ENCODE measurements around the gene ZNF730.
"Not testable (repeated sequence)": the region's sequence is repeated elsewhere in the genome, so short reads cannot be mapped to it uniquely, and the experiment has no call there.

Gene ZNF730

DNA sequence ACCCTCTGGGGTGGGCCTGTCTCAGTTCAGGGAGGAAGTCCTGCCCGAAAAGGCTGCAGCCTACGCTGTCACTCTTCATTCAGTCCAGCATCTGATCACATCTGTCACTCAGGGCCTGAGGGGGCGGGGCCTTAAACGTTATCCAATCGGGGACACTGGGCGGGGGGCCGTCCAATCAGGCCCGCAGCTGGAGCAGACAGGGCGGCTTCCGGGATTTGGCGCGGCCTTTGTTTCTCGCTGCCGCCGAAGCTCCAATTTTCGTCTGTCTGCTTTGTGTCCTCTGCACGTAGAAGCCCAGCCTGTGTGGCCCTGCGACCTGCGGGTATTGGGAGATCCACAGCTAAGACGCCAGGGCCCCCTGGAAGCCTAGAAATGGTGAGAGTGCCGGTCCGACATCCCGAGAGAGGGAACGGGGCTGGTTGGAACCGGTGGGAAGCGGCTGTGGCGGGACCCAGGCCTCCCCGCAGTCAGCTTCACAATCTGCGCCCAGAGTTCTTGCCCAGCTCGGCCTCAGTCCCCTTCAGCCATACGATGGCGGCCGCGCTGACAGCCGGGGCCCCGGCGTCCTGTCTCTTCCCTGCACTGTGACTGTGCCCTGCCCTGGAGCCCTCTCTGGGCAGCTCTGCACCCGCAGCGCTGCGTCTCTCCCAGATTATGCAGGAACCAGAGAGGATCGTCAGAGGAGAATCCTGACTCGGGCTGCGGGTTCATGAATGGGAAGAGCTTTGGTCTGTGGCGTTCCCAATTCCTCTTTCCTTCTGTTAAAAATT, at the start of gene ZNF730:
TSS of gene ZNF730 (plus strand) at position 224 of the 770 bp plus-strand sequence. CDS start at position 373, 149 bp downstream.
- DNase-seq, result no peak

DNA sequence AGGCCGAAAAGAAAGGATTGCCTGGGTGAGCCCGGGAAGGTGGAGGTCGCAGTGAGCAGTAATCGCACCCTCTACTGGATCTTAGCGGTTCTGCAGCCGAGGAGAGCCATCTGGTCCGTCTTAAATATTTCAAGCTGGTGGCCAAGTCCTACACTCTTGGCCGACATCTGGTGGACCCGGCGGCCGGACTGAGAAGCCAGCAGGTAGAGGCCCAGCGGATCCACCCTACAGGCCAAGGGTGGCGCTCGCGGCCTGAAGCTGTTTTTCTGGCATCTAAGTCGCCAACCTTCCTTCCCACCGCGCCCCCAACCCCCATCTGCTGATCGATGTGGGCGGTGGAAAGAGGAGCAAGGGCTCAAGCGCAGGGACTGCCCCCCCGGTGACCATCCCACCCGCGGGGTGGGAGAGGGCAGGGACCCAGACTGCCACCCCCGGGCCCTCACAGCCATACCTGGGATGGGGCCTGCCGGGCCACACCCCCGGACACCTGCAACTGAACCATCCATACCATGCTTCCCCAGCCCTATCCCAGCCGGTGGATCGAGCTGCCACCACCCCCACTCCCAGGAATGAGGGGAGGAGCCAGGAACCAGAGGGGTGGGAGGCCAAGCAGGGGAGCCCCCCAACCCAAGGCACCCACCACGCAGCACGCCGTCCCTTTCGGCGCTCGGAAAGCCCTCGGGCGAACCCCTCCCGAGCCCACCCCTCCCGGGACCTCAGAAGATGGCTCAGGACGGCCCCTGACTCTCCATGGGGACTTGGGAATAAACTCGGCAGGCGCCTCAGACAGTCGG, 46.3 kb upstream of the ZNF730 start:
- no peak for DNase-seq

DNA sequence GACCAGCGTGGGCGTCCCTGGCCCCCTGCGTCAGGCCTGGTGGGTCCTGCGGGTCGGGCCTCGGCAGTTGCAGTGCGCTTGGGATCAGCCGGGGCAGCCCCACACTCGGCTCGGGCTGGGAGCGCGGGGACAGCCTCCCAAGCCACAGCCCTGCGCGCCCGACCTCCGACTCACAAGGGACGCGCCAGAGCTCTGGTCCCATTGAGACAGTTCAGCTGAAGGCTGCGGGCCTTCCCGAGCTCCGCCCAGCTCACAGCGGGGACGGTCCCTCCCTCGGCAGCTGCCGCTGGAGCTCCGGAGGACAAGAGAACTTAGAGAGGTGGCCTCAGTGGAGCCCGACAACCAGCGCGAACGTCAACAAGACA, 45.7 kb upstream of the ZNF730 start:
- no peak for DNase-seq

DNA sequence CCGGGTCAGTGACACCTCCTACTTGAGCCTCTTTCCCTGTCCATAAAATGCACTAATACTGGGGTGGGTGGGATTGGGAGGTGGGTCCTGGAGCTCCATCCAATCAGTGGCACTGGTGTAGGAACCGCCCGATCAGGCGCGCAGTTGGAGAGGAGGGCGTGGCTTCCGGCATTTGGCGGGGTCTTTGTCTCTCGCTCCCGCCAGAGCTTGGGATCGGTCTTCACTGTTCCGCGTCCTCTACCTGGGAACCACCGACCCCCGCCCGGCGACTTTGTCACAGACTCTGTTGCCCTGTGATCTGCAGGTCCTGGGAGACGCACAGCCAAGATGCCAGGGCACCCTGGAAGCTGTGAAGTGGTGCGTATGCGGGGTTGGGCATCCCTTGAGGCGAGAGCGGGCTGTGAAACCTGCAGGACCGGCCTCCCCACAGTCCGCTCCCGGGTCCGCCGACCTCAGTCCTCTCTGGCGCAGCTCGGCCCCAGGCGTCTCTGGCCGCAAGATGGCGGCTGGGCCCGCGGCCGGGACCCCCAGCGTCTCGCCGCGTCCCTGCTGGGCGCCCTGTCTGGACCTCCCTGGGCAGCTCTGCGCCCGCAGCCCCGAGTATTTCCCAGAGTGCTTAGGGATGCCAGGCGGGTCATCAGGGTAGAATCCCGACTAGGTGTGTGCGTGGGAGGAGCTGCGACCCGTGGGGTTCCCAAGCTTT, 41.6 kb upstream of the ZNF730 start:
- DNase-seq, result peak; percentile 60

DNA sequence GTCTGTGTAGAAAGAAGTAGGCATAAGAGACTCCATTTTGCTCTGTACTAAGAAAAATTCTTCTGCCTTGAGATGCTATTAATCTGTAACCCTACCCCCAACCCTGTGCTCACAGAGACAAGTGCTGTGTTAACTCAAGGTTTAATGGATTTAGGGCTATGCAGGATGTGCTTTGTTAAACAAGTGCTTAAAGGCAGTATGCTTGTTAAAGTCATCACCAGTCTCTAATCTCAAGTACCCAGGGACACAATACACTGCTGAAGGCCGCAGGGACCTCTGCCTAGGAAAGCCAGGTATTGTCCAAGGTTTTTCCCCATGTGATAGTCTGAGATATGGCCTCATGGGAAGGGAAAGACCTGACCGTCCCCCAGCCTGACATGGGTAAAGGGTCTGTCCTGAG, 39.0 kb upstream of the ZNF730 start:
- DNase-seq, result not testable (repeated sequence)

DNA sequence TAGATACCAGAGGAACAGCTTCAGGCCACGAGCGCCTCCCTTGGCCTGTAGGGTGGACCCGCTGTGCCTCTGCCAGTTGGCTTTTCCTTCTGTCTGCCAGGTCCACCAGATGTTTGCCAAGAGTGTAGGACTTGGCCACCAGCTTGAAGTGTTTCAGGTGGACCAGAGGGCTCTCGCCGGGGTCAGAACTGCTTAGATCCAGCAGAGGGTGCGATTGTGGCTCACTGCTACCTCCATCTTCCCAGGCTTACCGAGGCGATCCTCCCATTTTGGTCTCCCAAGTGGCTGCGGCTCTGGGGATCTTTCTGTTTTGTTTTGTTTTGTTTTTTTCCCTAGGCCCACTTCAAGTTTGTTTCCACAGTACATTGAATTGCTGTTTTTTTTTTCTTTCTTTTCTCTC, 23.0 kb upstream of the ZNF730 start:
- no peak for DNase-seq

DNA sequence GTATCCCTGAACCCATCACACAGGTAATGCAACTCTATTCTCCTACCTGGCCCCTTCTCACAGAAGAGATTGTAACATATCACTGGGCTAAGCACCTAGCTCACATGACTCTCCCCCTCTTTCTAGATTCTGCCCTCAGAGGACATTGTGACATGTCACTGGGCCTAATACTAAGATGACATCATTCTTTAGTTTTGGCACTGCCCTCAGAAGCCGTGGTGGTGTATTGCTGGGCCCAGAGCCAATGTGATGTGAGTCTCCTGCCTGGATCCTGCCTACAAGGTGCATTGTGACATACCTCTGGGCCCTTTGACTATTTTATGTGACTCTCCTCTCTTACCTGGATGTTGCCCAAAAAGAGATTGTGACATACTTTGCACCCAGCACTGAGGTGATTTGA, 21.4 kb upstream of the ZNF730 start:
- DNase-seq, result no peak

DNA sequence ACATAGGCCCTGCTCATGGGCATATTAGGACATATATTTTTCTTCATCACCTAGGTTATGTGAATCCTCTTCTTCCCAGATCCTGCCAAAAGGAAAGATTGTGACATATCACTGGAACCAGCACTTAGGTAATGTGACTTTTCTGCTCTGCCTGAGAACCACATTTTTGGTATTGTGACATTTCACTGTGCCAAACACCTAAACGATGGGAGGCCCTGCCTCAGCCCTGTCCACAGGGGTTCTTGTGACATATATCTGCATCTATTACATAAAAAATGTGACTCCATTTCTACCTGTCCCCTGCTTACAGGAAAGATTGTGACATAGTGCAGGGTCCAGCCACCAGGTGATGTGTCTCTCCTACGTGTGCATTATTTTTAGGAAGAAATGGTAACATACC, 18.5 kb upstream of the ZNF730 start:
- no peak for DNase-seq

DNA sequence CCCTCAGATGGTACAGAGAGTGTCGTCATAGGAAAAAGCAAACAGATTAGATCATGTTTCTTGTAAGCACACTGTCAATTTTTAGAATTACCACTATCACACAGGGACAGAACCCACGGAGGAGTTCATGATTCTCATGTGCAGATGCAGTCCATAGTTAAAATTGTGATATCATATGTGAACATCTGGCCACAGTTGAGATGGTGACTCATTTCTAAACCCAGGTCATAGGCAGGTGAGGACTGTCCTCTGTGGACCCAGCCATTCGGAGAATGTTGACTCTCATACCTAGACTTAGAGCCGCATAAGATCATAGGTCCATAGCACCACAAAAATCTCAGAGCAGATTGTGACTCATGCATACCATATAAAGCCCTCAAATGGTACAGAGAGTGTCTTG, 17.8 kb upstream of the ZNF730 start:
- no peak for DNase-seq

DNA sequence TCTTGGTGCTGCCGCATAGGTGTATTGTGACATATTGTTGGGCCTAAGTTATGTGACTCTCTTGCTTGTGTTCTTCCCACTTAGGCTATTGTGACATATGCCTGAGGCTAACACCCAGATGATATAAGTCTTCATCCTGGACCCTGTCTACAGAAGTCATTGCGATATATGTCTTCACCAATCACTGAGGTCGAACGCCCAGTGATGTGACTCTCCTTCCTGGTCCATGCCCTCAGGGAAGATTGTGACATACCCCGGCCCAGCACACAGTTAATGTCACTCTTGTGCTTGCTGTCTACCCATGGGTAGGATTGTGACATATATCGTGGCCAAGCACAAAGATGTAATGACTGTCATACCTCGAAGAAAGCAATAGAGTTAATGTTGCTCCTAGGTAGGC, 16.9 kb upstream of the ZNF730 start:
- DNase-seq, result no peak

DNA sequence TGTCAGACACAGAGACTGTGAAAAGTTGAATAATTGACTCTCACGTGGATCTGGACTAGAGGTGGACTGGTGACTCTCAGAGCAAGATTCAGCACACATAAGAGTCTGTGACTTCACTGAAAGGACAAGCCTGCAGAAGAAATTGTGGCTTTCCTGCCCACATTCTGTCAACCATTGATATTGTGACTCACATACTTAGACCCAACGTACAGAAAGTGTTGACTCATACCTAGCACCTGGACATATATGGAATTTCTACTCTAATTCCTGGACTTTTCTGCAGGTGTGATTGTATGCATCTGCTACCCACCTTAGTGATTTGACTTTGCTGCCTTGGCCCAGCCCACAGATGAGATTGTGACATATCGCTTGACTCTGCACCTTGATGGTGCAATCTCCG, 15.6 kb upstream of the ZNF730 start:
- DNase-seq, result no peak

DNA sequence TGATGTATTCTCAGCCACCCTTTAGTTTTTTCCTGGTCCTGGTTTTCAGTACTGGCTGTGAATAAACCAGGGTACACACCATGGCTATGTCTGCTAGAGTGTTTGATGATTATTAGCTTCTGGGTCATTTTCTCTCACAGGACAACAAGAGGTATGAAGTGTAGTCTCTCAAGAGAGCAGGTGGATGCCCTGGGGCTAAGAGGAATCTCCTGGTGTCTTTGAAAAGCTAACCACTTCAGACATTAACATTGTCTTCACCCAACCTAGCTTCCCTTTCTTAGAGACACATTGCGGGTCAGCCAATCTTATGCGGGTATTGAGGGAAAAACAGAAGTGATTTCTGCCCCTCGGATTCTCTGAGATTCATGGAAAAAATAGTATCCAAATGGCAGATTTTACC, 1.6 kb downstream of the ZNF730 start:
- no peak for DNase-seq

DNA sequence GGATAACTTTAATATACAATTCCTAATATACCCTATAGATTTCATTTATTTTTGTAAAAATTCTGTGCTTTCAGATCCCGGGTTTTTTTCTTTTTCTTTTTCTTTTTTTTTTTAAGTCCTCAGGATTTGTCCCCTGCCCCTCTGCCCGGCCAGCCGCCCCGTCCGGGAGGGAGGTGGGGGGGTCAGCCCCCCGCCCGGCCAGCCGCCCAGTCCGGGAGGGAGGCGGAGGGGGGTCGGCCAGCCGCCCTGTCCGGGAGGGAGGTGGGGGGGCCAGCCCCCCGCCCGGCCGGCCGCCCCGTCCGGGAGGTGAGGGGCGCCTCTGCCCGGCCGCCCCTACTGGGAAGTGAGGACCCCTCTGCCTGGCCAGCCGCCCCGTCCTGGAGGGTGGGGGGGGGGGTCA, 17.4 kb downstream of the ZNF730 start:
- not testable (repeated sequence) for DNase-seq

DNA sequence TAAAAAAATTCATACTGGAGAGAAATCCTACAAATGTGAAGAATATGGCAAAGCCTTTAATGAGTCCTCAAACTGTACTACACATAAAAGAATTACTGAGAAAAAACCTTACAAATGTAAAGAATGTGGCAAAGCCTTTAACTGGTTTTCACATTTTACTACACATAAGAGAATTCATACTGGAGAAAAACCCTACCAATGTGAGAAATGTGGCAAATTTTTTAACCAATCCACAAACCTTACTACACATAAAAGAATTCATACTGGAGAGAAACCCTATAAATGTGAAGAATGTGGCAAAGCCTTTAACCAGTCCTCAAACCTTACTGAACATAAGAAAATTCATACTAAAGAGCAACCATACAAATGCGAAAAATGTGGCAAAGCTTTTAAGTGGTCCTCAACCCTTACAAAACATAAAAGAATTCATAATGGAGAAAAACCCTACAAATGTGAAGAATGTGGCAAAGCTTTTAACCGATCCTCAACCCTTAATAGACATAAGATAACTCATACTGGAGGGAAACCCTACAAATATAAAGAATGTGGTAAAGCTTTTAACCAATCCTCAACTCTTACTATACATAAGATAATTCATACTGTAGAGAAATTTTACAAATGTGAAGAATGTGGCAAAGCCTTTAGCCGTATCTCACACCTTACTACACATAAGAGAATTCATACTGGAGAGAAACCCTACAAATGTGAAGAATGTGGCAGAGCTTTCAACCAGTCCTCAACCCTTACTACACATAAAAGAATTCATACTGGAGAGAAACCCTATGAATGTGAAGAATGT, 29.0 kb downstream of the ZNF730 start:
- DNase-seq, result no peak

DNA sequence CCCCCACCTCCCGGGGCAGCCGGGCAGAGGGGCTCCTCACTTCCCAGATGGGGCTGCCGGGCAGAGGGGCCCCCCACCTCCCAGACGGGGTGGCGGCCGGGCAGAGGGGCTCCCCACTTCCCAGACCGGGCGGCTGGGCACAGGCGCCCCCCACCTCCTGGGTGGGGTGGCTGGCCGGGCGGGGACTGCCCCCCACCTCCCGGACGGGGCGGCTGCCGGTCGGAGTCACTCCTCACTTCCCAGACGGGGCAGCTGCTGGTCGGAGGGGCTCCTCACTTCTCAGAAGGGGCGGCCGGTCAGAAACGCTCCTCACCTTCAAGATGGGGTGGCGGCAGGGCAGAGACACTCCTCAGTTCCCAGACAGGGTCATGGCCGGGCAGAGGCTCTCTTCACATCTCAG, 43.9 kb downstream of the ZNF730 start:
- DNase-seq, result no peak

DNA sequence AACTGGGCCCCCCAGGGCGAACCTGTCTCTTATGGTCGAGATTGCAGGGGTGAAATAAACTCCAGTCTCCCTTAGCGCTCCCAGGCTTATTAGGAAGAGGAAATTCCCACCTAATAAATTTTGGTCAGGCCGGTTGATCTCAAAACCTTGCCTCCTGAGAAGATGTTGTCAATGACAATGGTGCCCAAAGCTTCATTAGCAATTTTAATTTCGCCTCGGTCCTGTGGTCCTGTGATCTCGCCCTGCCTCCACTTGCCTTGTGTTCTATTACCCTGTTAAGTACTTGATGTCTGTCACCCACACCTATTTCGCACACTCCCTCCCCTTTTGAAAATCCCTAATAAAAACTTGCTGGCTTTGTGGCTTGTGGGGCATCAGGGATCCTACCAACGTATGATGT, 51.5 kb downstream of the ZNF730 start:
- not testable (repeated sequence) for DNase-seq

DNA sequence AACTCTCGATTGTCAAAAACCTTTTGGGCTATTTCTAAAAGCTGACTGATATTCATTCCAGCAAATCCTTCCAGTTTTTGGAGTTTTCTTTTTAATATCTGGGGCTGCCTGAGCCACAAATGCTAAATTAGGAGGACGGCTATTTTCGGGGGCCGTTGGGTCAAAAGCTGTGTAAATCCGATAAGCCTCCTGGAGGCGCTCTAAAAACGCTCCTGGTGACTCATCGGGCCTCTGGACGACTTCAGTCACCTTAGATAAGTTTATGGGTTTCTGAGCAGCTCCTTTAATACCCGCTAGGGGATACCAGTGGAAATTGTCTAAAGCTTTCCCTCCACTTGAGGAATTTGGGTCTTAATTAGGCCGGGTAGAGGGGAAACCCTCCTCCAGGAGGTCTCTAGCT, 66.4 kb downstream of the ZNF730 start:
- DNase-seq, result no peak

DNA sequence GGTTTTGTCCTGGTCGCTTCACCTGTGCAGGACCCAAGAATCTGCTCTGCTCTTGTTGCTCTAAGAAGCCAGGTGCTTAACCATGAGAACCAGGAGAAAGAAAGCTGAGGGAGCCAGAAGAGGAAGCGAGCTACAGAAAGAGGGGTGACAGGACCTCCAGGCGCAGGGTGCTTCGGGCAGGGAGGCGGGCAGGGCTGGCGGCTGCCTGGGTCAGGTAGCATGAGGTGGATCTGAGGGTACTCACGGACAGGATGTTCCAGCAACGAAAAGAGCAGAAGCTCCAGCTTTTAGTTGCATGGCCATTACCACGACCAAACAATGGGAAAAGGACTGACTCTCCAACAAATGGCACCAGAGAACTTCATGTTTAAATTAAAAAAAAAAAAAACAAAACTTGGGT, 73.5 kb downstream of the ZNF730 start:
- DNase-seq, result no peak
